Measurements from ENCODE around the gene ZHX3.

GRCh38 chr20:41248368-41249024 is 69.0 kb downstream of the ZHX3 start:
- TF ChIP-seq, protein P1, sequence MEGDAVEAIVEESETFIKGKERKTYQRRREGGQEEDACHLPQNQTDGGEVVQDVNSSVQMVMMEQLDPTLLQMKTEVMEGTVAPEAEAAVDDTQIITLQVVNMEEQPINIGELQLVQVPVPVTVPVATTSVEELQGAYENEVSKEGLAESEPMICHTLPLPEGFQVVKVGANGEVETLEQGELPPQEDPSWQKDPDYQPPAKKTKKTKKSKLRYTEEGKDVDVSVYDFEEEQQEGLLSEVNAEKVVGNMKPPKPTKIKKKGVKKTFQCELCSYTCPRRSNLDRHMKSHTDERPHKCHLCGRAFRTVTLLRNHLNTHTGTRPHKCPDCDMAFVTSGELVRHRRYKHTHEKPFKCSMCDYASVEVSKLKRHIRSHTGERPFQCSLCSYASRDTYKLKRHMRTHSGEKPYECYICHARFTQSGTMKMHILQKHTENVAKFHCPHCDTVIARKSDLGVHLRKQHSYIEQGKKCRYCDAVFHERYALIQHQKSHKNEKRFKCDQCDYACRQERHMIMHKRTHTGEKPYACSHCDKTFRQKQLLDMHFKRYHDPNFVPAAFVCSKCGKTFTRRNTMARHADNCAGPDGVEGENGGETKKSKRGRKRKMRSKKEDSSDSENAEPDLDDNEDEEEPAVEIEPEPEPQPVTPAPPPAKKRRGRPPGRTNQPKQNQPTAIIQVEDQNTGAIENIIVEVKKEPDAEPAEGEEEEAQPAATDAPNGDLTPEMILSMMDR (IDR thresholded peaks at IDR 0.05), result no peak
- TF ChIP-seq ZFX (IDR thresholded peaks at IDR 0.05; ENCODE audit: borderline replicate concordance), result no peak

Measured in 22Rv1 (cell line).